ENCODE results near the gene TMEM135.

TMEM135 gene

DNA sequence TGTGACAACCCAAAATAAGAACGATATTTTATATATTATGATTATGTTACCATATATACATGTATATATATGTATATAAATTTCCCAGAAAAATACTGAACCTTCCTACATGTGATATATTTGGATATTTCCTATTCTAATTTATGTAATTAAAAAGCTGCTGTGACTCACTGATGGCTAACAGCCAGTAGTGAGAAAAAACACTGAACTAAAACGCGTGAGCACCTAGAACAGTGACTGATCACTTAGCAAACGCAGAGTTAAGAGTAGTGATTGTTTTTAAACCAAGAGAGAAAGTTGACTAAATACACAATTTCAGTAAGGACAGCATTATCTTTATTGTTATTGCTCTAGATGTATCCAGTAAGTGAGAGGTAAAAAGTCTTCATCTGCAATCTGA, 213.8 kb downstream of the TMEM135 start:
- H3K4me2 ChIP-seq = no peak overlapping the region

DNA sequence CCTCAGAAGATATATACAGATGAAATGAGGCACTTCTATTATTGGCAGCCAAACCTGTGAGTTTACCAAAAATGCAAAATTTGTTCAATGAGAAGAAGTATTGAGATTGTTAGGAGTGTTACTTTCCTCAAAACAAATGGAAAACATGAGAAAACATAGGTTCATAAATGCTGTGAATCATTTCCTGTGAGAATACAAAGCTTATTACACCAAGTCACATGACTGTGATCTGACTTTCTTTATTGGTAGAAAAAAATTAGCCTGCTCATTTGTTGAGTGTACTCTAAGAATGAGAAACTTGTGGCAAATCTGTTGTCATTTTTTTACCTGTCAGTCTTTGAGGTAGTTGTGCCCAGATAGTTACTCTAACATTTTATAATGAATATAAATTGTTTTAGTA, 215.1 kb downstream of the TMEM135 start:
- Histone ChIP-seq H3K4me1 (ENCODE audit: low read depth, poor library complexity, severe bottlenecking) (no peaks in the 10 kb centered on the region), H3K4me3 (IDR thresholded peaks at IDR 0.05; ENCODE audit: insufficient read depth, low read depth, low read length) (no peak overlapping the region), H3K27me3 (ENCODE audit: insufficient read depth, low read depth) (no peaks in the 10 kb centered on the region), H3K36me3 (ENCODE audit: insufficient read depth) (no peaks in the 10 kb centered on the region), H3K79me2 (ENCODE audit: insufficient read depth, low read depth) (no peaks in the 10 kb centered on the region), H3K9ac (no peak overlapping the region), H3K4me2 (no peak overlapping the region), H3K27ac (no peak overlapping the region), H4K20me1 (ENCODE audit: insufficient read depth) (no peaks in the 10 kb centered on the region), H2AFZ (ENCODE audit: low read depth) (no peak overlapping the region)
- TF ChIP-seq, protein P1, sequence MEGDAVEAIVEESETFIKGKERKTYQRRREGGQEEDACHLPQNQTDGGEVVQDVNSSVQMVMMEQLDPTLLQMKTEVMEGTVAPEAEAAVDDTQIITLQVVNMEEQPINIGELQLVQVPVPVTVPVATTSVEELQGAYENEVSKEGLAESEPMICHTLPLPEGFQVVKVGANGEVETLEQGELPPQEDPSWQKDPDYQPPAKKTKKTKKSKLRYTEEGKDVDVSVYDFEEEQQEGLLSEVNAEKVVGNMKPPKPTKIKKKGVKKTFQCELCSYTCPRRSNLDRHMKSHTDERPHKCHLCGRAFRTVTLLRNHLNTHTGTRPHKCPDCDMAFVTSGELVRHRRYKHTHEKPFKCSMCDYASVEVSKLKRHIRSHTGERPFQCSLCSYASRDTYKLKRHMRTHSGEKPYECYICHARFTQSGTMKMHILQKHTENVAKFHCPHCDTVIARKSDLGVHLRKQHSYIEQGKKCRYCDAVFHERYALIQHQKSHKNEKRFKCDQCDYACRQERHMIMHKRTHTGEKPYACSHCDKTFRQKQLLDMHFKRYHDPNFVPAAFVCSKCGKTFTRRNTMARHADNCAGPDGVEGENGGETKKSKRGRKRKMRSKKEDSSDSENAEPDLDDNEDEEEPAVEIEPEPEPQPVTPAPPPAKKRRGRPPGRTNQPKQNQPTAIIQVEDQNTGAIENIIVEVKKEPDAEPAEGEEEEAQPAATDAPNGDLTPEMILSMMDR (conservative IDR thresholded peaks at IDR 0.05; ENCODE audit: low read depth, low read length) = no peak

More for the DNA sequence above, 213.8 kb downstream of the TMEM135 start:
- Histone ChIP-seq H3K4me1 (ENCODE audit: low read depth, poor library complexity, severe bottlenecking) (no peaks in the 10 kb centered on the region), H3K27ac (no peak overlapping the region), H4K20me1 (ENCODE audit: insufficient read depth) (no peaks in the 10 kb centered on the region), H3K27me3 (ENCODE audit: insufficient read depth, low read depth) (no peaks in the 10 kb centered on the region), H3K9ac (no peak overlapping the region), H3K36me3 (ENCODE audit: insufficient read depth) (no peaks in the 10 kb centered on the region), H3K4me3 (IDR thresholded peaks at IDR 0.05; ENCODE audit: insufficient read depth, low read depth, low read length) (no peak overlapping the region), H3K79me2 (ENCODE audit: insufficient read depth, low read depth) (no peaks in the 10 kb centered on the region), H2AFZ (ENCODE audit: low read depth) (no peak overlapping the region)
- TF ChIP-seq, protein P1 (conservative IDR thresholded peaks at IDR 0.05; ENCODE audit: low read depth, low read length) = no peak

DNA sequence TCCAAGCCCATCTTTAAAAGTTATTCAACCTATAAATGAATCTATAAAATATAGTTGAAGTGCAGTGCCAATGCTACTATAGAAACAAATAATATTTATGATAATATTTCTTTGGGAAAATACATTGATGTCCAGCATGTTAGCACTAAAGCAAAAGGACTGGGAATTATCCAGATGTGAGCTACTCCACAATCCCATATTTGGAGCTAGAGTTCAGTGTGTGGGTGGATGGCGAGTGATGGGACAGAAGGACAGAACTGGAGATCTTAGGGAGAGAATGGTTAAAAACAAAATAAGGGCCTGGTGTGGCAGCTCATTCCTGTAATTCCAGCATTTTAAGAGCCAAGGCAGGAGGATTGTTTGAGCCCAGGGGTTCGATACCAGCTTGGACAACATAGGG, 216.8 kb downstream of the TMEM135 start:
- Histone ChIP-seq H3K79me2 (ENCODE audit: insufficient read depth, low read depth) (no peaks in the 10 kb centered on the region), H3K27ac (no peak overlapping the region), H2AFZ (ENCODE audit: low read depth) (no peak overlapping the region), H3K36me3 (ENCODE audit: insufficient read depth) (no peaks in the 10 kb centered on the region), H3K9ac (no peak overlapping the region), H3K4me2 (no peak overlapping the region), H3K4me1 (ENCODE audit: low read depth, poor library complexity, severe bottlenecking) (no peaks in the 10 kb centered on the region), H4K20me1 (ENCODE audit: insufficient read depth) (no peaks in the 10 kb centered on the region), H3K4me3 (IDR thresholded peaks at IDR 0.05; ENCODE audit: insufficient read depth, low read depth, low read length) (no peak overlapping the region), H3K27me3 (ENCODE audit: insufficient read depth, low read depth) (no peaks in the 10 kb centered on the region)
- TF ChIP-seq, protein P1 (conservative IDR thresholded peaks at IDR 0.05; ENCODE audit: low read depth, low read length) = no peak

DNA sequence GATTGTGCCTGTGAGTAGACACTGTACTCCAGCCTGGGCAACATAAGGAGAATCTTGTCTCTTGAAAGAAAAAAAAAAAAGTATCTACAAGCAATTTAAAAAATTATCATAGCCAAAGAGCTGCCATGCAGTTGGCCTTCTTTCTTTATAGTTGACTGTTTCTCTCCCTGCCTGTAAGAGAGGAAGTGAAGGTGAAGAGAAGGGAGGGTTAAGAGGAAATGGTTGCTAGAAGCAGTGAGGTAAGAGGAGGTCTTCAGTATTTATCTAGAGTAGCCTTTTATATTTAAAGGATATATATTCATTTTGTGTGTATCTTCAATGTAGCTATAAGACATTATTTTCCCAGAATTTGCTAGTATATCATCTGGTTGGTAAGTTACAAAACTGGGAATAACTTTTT, 217.9 kb downstream of the TMEM135 start:
- Histone ChIP-seq H2AFZ (ENCODE audit: low read depth) (no peak overlapping the region), H3K9ac (no peak overlapping the region), H3K27ac (no peak overlapping the region), H3K79me2 (ENCODE audit: insufficient read depth, low read depth) (no peaks in the 10 kb centered on the region), H3K4me3 (IDR thresholded peaks at IDR 0.05; ENCODE audit: insufficient read depth, low read depth, low read length) (no peak overlapping the region), H3K4me1 (ENCODE audit: low read depth, poor library complexity, severe bottlenecking) (no peaks in the 10 kb centered on the region), H3K4me2 (no peak overlapping the region), H3K36me3 (ENCODE audit: insufficient read depth) (no peaks in the 10 kb centered on the region), H3K27me3 (ENCODE audit: insufficient read depth, low read depth) (no peaks in the 10 kb centered on the region), H4K20me1 (ENCODE audit: insufficient read depth) (no peaks in the 10 kb centered on the region)
- TF ChIP-seq, protein P1 (conservative IDR thresholded peaks at IDR 0.05; ENCODE audit: low read depth, low read length) = no peak

Data from KMS-11 (cell line).